Body of pancreas (tissue), 4 donors: Measurements from ENCODE around the gene WNT3.

ENCODE experiments used
- CTCF ChIP-seq, 7 experiments: fragments of 450-650 bp in 4 of 7; fragments of 200-600 bp in 3 of 7; sonication (generic) in 3 of 7; IDR thresholded peaks; one replicate each; pipeline ENCODE4 v1.5.1; 2016 to 2019; ENCODE audit warnings: antibody characterized with exemption in 7 of 7
- POLR2A ChIP-seq, 3 donors: fragments of 450-650 bp; IDR thresholded peaks; one replicate each; pipeline ENCODE4 v1.6.1; 2016; ENCODE audit warnings: antibody characterized with exemption in 3 of 3, mild to moderate bottlenecking in 2 of 3

- no peak for TF ChIP-seq POLR2A (IDR thresholded peaks at IDR 0.05)
- TF ChIP-seq CTCF (IDR thresholded peaks at IDR 0.05): no peak
Measured at GRCh38 chr17:46819906-46820351, 1.4 kb upstream of the WNT3 start.
